Peyer's patch (tissue), 4 donors: ENCODE measurements around the gene OR2H1.

Source experiments
- POLR2A ChIP-seq, 2 donors: fragments of 450-650 bp; IDR thresholded peaks; one replicate each; pipeline ENCODE4 v1.5.1; 2017; ENCODE audit warnings: antibody characterized with exemption in 2 of 2, mild to moderate bottlenecking in 2 of 2, moderate library complexity in 2 of 2
- TF ChIP-seq, protein P1 (sequence below), 6 experiments: fragments of 450-650 bp in 4 of 6; fragments of 200-600 bp in 2 of 6; sonication (generic) in 1 of 6; IDR thresholded peaks; one replicate each; pipeline ENCODE4 v1.5.1; 2017 to 2019; ENCODE audit warnings: antibody characterized with exemption in 6 of 6, mild to moderate bottlenecking in 3 of 6, moderate library complexity in 1 of 6

DNA sequence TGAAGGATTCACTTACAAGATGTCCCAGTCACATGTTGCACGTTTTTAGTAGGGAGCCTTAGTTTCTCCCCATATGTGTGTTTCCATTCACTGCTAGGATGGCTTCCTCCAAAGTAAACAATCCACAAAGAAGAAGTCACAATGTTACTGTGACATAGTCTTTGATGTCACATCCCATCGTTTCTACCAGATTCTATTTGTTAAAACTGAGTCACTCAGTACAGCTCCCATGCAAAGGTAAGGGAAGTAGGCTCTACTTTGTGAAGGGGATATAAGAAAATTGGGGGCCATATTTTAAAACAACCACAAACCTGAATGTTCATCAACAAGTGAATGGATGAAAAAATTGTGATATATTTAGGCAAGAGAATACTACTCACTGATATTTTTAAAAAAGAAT lies at the start of gene OR2H1, which contains the start of gene OR11A1:
- TF ChIP-seq, protein P1, sequence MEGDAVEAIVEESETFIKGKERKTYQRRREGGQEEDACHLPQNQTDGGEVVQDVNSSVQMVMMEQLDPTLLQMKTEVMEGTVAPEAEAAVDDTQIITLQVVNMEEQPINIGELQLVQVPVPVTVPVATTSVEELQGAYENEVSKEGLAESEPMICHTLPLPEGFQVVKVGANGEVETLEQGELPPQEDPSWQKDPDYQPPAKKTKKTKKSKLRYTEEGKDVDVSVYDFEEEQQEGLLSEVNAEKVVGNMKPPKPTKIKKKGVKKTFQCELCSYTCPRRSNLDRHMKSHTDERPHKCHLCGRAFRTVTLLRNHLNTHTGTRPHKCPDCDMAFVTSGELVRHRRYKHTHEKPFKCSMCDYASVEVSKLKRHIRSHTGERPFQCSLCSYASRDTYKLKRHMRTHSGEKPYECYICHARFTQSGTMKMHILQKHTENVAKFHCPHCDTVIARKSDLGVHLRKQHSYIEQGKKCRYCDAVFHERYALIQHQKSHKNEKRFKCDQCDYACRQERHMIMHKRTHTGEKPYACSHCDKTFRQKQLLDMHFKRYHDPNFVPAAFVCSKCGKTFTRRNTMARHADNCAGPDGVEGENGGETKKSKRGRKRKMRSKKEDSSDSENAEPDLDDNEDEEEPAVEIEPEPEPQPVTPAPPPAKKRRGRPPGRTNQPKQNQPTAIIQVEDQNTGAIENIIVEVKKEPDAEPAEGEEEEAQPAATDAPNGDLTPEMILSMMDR (IDR thresholded peaks at IDR 0.05): no peak
- no peak for TF ChIP-seq POLR2A (IDR thresholded peaks at IDR 0.05)
